ENCODE measurements around the gene WNT3.
"Not testable (repeated sequence)": the region's sequence is repeated elsewhere in the genome, so short reads cannot be mapped to it uniquely, and the experiment has no call there.

The WNT3 gene

DNA sequence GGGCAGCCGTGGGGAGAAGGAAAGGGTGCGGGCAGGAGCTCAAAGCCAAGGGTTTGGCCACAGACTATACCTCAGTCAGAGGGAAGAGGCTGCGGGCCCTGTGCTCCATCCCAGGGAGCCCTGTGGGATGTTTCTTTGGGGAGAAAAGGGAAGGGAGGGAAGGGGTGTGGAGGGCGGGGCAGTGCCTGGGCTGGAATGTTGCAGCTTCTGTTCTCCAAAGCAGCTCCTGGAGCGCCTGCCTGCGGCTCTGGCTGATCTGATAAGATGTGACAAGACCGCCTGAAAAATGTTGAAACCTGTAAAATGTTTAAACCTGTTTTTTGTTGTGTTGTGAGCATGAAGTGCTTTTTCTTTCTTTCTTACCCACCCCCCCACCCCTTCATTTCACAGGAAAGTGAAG lies 32.8 kb downstream of the WNT3 start:
- DNase-seq (ENCODE audit: low read depth in 2 of 2): no peak

DNA sequence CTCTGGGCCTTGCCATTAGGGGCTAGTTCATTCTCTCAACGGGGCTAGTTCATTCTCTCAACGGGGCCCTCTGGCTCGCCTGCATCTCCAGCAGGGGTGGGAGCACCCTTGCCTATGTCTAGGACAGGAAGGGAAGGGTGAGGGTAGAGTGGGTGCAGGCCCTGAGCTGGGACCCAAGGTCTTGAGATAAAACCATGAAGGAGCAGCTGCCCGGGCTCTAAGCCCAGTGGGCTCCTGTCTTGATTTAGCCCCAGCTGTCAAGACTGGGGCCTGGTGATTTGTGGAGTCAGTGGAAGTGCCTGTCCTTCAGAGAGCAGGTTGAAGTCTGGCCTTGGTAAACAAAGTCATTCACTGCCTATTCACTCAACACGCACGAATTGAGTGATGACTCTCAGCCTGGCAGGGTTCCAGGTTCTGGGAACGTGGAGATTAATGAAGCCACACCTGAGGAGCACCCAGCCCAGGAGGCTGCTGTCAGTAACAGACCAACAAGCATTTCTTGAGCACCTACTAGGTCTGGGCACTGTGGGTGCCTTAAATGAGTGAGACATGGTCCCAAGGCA lies 35.4 kb downstream of the WNT3 start:
- DNase-seq (ENCODE audit: low read depth in 2 of 2): no peak

DNA sequence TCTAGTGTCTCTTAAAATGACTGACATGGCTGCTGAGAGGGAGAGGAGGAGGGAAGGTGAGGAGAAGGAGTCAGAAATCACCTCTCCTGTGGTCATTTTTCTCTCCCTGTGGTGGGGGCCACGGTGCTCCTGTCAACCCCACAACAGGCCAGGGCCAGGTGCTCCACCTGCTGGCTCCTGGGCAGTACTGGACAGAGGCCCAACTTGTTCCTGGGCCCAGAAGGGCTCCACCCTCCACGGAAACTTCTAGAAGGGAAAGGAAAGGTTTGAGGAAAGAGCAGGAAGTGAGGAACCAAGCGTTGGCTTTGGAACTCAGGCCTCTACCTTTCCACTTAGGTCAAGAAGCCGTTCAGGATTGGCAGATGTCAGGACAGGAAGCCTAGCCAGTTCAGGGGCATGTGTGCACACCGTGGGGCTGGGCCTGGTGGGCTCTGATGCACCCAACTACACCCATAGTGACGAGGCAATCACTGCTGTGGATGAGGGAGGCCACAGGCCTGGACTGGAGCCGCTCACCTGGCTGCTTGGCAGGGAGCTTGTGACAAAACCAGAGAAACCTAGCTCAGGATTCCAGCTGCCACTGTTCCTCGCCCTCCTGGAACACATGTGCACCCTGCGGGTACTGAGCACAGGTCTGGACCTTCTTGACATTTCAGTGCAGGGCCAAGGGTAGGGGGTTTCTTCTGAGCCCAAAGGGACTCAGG lies 36.1 kb downstream of the WNT3 start:
- no peak for DNase-seq (ENCODE audit: low read depth in 2 of 2)

DNA sequence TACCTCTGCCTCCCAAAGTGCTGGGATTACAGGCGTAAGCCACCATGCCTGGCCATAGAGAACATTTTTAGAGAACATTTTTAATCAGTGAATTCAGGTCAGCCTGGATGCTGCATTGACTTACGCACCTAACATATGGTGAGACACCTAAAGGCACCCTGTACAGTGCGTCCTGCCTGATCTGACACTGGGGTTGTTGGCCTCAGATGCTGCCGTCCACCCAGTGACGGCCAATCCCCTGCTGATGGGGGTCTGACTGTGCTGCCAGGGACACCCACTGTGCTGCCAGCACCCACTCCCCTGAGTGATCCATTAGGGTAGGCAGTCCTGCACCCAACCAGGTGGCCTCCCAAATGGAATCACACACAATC lies 38.5 kb downstream of the WNT3 start:
- no peak for DNase-seq (ENCODE audit: low read depth in 2 of 2)

DNA sequence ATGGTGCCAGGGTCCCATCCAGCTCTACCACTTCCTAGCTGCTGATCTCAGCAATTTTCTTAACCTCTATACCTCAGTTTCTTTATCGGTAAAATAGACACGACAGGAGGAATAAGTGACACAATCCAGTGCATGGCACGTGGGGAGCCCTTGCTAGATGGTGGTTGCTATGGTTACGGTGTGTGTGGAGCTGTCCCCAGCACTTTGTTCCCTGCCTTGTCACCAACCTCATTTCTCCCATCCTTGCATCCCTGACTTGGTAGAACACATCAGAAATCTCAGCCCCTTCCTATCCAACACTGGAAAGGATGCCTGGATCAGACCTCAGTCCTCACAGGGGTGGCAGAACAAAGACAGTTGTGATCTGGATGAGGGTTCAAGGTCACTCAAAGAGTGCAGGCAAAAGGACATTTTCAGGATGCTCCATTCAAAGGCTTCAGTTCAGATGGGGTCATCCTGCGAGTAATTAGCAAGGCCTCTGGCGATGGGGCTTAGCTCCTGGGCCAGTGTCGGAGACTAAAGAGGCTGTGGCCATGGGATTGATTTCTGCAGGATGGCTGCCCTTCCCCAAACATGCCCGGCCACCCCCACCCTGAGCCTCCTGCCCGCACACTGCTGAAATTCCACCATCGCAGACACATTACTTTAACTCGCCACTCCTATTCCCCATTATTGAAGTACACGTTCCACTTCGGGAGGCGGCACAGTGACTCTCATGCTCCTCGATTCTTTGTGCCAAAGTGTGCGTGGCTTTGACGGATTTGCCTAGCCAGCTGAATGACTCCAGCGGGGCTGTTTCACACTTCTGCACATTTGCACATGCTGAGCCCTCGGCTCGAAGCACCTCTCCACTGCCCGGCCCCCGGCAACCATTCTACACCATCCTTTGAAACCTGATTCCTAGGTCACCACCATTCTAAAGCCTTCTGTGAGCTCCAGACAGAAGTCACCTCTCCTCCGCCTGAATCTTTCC lies 40.3 kb downstream of the WNT3 start:
- no peak for DNase-seq (ENCODE audit: low read depth in 2 of 2)

DNA sequence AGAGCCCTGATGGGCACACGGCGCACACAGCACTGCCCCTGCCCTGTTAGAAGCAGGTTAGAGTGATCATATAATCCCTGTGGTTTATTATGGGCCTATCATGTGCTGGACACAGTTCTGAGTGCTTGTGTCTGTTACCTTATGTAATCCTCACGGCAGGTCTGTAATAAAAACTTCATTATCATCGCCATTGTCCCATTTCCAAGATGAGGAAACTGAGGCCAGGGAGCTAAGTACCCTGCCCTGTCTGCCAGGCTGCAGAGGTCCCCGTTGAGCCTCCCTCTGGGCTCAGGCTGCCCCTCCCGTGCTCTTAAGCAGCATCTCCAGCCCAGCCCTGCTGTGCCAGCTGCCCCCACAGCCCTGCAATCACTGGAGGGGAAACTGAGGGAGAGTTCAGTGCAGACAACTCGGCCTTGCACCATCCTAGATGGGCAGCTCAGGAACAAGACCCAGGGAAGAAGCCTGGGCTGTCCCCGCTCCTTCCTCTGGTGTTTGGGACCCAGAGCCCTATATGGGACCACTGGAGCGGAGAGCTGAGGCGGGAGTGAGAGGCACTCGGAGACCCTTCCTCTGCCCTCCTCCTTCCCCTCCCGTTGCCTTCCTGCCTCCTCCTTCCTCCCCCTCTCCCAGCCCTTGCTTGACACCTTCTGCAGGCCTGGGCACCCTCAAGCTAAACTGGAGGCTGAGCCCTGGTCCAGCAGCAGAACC lies 42.0 kb downstream of the WNT3 start:
- no peak for DNase-seq (ENCODE audit: low read depth in 2 of 2)

DNA sequence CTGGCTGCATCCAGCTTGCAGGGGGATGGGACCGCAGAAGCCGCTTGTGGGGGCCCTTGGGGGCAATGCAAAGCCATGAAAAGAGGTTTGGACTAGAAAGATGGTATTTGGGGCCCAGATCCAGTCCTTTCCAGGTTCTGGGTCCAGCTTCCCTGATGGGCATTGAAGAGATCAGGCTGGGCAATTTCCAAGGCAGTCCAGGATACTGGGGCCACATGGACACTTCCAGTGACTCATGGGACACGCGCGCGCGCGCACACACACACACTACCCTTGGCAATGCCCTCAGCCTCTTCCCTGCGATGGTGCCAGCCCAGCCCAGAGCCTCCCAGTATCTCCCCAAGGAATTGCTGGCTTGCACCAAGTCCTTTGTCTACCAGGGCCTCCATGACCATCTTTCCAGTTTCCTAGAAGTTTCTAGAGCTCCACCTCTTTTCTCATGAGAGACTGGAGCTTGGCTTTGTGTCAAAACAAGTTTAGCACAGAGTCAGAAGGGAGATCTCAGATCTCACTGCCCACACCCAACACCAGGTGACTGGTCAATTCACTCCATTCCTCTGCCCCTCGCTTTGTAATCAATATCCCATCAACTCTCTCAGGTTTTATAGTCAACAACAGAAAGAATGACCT lies 44.3 kb downstream of the WNT3 start:
- no peak for DNase-seq (ENCODE audit: low read depth in 2 of 2)

DNA sequence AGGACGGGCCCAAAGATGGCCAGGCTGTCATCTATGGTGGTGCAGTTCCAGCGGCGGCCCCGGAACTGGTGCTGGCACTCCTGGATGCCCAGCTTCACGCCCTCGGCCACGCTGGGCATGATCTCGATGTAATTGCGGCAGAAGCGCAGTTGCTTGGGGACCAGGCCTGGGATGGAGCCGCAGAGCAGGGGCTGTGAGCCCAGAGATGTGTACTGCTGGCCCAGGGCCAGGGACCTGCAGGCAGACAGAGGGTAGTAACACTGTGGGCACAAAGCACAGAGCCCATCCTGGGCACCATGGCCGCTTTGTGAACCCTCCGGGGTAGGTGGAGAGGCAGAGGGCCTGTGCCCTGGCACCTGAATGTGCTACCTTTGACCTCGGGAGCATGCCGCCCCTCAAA lies 44.8 kb downstream of the WNT3 start:
- DNase-seq (ENCODE audit: low read depth in 2 of 2): no peak

DNA sequence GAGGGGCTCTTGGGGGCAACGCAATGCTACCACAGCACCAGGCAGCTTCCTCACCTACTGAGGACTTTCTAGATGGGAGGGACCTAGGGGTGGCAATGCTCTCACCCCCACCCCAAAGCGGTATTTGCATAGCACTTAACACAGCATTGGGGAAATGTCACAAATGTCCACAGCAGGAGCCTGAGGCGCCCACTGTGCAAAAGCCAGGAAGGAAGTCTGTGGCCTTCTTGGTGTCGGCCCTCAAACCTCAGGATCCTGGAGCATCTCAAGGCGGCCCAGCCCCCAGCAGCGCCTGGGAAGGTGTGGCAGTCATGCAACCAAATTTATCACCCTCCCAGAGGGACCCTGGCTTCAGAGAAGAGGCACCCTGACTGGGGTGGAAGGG lies 45.3 kb downstream of the WNT3 start:
- DNase-seq (ENCODE audit: low read depth in 2 of 2): no peak

DNA sequence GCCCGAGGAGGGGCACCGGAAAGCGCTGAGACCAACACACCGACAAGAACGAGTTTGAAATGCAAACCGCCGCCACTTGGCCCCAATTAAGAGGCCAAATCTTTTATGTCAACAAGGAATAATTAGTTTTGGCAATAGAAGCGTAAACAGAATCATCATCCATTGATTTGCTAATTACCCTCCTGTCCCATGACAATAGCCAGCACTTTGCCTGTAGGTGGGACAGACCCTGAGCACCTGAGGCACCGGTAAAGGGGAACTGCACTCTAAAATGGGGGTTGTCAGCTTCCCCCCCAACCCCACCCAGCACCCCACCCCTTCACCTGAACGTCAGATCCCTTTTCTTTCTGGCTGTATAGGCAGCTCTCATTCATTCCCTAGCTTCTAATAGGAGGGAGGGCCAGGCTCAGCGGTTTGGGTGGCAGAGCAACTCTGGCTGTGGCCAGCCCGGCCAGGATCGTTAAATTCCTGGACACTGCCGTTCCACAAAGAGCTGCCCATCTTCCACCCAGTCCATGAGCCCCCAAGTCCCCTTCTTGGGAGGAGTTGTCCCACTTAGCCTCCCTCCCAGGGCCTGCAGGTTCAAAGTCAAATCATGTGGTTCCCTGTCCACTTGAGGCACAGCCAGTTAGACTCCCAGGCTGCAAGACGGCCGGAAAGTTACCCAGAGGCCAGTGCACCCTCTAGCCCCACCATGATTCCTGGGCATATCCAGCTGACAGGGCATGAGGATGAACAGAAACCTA lies 45.8 kb downstream of the WNT3 start:
- no peak for DNase-seq (ENCODE audit: low read depth in 2 of 2)

DNA sequence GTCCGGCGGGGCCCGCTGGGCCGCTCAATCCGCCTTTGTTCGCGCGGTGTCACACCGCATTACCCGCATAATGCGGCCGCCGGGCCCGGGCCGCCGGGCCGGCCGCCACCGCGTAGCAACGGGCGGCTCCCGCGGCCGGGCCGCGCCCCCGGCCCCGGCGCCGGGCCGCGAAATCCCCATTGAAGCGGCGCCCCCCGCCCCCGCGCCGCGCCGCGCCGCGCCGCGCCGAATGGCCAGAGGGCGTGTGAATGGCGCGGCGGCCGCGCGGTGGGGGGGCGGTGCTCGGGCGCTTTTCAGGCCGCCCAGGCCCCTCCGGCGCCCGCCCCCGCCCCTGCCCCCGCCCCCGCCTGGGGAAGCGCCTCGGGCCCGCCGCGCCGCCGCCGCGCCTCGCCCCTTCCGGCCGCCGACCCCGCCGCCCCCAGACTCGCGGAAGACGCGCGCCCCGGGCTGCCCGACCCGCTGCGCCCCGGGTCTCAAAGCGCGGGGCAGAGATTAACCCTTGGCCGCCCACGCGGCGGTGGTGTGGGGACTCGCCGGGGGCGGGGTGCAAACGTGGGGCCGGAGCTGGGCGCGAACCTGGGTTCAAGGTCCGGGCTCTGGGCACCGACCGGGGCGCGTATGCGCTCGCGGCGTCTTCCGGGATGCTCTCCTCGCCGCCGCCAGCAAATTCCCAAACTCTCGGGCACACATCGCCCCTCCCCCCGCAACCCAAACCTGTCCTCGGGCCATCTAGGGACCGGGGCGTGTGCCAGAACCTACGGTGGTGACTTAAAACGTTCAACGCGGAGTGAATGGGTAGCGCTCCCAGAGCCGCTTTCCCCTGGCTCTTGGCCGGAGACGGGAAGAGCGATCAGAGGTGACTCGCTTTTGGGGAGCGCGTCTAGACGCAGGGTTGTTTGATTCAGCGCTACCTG lies 46.7 kb downstream of the WNT3 start:
- DNase-seq (ENCODE audit: low read depth in 2 of 2): no peak

DNA sequence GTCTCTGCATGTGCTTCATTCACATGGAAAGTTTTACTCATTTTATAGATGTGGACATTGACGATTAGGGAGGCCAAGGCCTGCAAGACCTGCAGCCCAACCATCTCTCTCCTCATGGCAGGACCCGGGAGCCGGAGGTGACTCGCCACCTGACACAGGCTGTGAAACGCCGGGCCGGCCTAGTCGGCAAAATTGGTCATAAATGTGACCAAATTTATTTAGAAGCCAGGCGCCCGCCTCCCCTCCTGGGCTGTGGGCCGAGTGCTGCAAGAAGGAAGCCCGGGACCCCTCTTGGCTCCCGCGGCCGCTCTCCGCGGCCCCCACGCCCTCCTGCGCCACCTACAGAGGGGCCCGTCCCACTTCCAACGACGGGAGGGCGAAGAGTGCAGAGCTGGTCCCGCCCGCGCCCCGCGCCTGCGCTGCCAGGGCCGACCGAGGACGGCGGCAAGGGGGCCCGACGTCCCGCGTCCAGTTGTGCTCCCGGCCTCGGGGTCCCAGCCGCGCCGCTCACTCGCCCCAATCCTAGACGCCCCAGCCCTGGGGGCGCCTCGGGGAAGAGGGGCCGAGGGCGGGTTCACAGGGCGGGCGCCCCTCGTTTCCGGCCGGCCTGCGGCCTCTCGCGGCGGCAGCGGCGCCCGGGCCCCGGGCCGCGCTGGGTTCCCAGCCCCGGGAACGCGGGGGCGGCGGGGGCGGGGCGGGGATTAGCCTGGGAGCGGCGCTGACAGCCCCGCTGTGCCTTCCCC lies 47.5 kb downstream of the WNT3 start:
- no peak for DNase-seq (ENCODE audit: low read depth in 2 of 2)

DNA sequence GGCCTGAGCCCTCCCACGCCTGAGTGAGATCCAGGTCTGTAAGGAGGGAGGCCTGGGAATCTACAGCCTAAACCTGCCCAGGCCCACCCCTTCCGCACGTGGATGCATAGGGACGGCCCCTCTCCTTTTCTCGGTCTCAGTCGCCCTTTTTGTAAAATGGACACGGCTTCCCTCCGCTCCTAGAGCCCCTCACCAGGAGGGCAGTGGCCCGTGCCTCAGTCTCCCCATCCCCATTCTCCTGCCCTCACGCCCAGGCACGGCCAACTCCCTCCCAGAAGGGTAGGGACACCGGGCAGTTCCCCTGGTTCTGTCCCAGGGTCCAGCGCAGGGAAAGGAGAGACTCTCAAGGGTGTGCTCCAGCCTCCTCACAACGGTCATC lies 48.1 kb downstream of the WNT3 start:
- no peak for DNase-seq (ENCODE audit: low read depth in 2 of 2)

DNA sequence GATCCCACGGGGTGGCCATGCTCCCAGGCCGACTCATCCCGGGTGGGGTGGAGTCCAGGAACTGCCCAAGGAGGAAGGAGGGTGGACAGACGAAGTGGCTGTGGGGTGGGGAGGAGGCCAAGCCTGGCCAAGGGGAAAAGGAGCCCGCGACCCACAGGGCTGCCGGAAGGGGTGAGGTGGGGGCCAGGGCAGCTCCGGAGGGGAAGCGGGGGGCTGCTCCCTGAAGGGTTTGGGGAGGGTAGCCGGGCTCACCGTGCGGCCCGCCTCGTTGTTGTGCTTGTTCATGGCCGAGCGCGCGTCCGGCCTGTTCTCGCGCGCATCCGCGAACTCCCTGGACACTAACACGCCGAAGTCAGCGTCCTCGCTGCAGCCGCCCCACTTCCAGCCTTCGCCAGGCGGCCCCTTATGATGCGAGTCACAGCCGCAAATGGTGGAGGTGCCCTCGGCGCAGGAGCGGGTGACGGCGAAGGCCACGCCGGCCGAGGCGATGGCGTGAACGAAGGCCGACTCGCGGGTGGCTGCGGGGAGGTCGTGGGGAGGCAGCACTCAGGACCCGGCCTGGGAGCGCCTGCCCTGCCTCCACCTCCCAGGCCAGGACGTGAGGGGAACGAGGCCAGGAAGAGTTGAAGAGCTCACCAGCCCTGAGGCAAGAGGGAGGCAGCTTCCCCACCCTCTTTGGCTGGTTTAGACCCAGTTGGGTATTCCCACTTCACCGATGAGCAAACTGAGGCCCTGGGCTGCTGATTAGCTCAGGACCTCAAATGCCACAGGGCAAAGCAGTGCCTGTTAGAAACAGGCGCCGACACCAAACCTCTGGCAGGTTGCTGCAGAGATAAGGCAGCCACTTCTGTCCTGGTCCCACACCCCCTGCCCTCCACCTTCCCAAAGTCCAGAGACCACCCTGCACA lies 48.7 kb downstream of the WNT3 start:
- DNase-seq (ENCODE audit: low read depth in 2 of 2): no peak

DNA sequence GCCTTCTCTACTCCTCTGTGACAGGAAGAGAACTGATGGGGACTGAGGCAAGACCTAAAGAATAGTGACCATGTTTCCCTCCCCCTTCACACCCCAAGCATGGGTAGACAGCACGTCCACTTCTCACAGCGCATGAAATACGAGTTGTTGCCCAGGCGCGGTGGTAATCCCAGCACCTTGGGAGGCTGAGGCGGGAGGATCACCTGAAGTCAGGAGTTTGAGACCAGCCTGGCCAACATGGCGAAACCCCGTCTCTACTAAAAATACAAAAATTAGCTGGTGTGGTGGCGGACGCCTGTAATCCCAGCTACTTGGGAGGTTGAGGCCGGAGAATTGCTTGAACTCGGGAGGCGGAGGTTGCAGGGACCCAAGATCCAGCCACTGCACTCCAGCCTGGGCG lies 49.6 kb downstream of the WNT3 start:
- not testable (repeated sequence) for DNase-seq (ENCODE audit: low read depth in 2 of 2)

DNA sequence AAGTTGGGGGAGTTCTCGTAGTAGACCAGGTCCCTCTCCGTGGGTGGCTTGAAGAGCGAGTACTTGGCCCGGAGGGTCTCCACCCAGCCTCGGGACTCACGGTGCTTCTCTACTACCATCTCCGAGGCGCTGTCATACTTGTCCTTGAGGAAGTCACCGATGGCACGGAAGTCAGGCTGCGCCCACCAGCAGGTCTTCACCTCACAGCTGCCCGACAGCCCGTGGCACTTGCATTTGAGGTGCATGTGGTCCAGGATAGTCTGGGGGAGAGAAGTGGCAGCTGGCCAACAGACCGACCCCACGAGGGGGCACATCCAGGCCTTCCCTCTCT lies 50.0 kb downstream of the WNT3 start:
- no peak for DNase-seq (ENCODE audit: low read depth in 2 of 2)

DNA sequence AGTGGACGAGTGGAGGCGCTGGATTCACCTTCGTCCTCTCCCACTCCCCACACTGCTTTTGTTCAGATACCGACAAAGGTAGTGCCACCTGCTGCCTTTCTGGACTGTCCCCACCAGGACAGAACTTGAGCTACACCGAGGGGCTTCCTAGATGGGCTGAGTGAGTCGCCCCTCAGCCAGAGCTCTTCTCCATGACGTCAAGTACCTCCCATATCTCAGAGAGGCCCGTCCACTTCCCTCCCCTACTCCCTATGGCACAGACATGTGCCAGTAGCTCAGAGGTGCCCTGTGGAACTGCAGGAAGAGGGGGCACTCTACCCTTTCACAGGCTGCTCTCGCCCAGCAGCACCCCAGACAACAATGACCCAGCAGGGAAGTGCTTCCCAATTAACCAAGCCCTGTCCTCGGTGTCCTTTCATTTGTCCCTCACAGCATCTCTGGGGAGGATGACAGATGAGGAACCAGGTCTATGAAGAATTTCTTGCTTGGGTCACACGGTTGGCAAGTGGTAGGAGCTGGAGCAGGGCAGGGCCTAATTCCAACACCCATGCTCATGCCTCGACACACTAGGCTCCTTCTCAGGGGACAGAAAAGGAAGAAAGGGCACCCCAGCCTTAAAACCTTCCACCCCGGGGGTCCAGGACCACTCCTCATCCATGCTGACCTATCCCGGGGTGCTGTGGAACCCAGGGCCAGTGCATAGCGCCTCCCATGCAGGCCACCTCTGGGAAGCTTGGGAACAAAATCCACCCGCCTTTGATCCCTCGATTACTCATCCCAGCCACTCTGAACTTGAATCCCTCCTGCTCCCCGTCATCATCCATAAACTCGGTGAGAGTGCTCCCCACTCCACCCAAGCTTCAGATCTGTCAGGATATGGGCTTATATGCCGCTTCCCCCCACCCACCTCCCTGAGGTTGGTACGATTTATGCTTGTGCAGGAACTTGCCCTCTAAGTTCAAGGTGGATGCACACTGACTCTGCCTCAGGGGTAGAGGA lies 51.7 kb downstream of the WNT3 start:
- no peak for DNase-seq (ENCODE audit: low read depth in 2 of 2)
